22Rv1 (cell line): ENCODE measurements around the gene C16orf86.

ENCODE experiments used
- H3K27ac ChIP-seq: fragments of 450-650 bp; 2 replicates; pipeline ENCODE4 v1.5.1; 2017
- CTCF ChIP-seq: fragments of 450-650 bp; IDR thresholded peaks from 2 replicates; pipeline ENCODE4 v1.5.1; 2017; ENCODE audit warnings: mild to moderate bottlenecking
- ZFX ChIP-seq: fragments of 450-650 bp; IDR thresholded peaks from 2 replicates; pipeline ENCODE4 v1.6.1; 2017; ENCODE audit warnings: antibody characterized with exemption, borderline replicate concordance

C16orf86 gene

GRCh38 chr16:67654403-67654911 lies 12.2 kb upstream of the C16orf86 start:
- H3K27ac ChIP-seq = no peak overlapping the region
- TF ChIP-seq CTCF (no peak), ZFX (no peak)

DNA sequence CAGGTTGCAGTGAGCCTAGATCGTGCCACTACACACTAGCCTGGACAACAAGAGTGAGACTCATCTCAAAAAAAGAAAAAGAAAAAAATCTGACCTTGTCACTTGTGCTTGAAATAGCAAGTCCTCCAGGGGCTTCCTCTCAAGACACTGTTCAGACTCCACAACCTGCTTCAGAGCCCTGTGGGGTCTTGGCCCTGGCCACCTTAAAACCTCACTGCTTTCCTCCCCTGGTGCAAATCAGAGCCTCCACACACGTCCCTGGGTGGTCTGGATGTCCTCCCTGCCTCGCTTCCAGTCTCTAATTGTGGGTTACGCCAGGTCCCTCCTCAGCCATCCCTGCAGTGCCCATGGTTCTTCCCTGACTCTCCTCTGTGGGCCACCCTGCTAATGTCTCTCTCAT lies 11.3 kb upstream of the C16orf86 start:
- peak overlapping the region; percentile 25; the same call in 1 of the 2 replicates for H3K27ac ChIP-seq
- TF ChIP-seq ZFX = no peak
- TF ChIP-seq CTCF = no peak

GRCh38 chr16:67656344-67657016 lies 10.1 kb upstream of the C16orf86 start:
- no peak for TF ChIP-seq CTCF
- no peak for TF ChIP-seq ZFX
- H3K27ac ChIP-seq = peak overlapping the region; percentile 25; the same call in 1 of the 2 replicates

- H3K27ac ChIP-seq = no peak overlapping the region
- TF ChIP-seq ZFX = no peak
- no peak for TF ChIP-seq CTCF
Measured at GRCh38 chr16:67657017-67657608, 9.5 kb upstream of the C16orf86 start.

GRCh38 chr16:67657751-67658518 lies 8.7 kb upstream of the C16orf86 start:
- 0 out of 2 replicates have a peak overlapping the region, but pooled peaks have one; percentile 93 for H3K27ac ChIP-seq
- TF ChIP-seq ZFX (no peak), CTCF (no peak)

DNA sequence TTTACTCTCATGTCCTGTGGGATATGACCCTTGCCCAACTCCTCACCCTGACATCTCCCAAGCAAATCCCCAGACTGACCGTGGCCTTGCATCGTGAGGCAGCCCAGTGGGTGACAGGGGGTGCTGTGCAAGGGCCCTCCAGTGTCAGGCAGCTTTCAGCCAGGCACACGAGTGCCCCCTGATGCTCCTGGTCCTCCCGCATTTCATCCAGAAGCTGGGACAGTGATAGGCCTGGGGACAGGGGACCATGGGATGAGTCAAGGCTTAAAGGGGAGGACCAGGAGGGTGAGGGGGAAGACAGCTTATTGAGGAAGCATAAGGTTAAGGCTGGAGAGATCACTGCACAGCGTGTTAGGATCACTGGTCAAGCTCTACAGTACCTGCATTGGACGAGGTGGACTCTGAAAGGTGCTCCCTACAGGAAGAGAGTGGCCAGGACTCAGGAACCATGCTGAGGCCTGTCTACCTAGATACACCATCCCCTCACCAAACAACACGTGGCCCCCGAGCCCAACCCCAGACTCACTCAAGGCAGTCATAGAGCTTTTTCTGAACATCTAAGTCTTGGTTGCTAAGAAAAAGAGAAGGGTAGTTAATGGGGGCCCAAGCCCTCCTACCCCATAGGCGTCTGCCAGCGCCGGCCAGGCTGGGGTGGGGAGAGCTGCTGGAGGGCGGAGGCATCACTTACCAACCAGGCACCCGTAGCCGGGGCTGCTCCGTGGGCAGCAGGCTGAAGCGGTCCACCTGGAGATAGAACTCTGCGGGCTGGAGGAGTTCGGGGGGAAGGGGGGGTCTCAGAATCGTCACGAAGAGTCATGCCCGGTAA lies 7.6 kb upstream of the C16orf86 start:
- no peak for TF ChIP-seq CTCF
- TF ChIP-seq ZFX = no peak
- H3K27ac ChIP-seq = peak overlapping the region; percentile 93
